Measurements from ENCODE around the gene ARPIN. TPM values are rescaled to one million over a fixed set of nuclear protein-coding genes. Genes with fewer than 3 reads are reported as not detected.

The ARPIN gene
- total and polyA plus RNA-seq, 9 of the 15 experiments (the other 6 are each of a cell fraction or from before 2014, with no cell fraction given): not detected

- TF ChIP-seq ZBTB43 (CRISPR knock-in tag; IDR thresholded peaks at IDR 0.05): peak; percentile 63; the same call in 1 of the 2 replicates
- TF ChIP-seq ZNF197 (CRISPR knock-in tag; IDR thresholded peaks at IDR 0.05; ENCODE audit: low read depth): 0 out of 2 replicates have a peak, but pooled peaks have one; percentile 68
- 0 out of 2 replicates have a peak, but pooled peaks have one; percentile 4 for TF ChIP-seq MEF2A (IDR thresholded peaks at IDR 0.05; ENCODE audit: control insufficient read depth, low read depth, low read length)
- TF ChIP-seq PML (IDR thresholded peaks at IDR 0.05; ENCODE audit: low read length): no peak; the same call in 1 of the 2 replicates
- TF ChIP-seq SIN3A (IDR thresholded peaks at IDR 0.05; ENCODE audit: borderline replicate concordance in 2 of 2, control insufficient read depth in 1 of 2, low read depth in 2 of 2, low read length in 2 of 2): 0 out of 4 replicates have a peak, but pooled peaks of 1 of the 2 experiments have one; percentile 80
- TF ChIP-seq E2F5 (CRISPR knock-in tag; IDR thresholded peaks at IDR 0.05): peak; percentile 78; the same call in 1 of the 2 replicates
- no peak for TF ChIP-seq ZNF740 (CRISPR knock-in tag; IDR thresholded peaks at IDR 0.05)
- no peak for TF ChIP-seq ZNF740 (tag; IDR thresholded peaks at IDR 0.05)
- TF ChIP-seq SRF (CRISPR knock-in tag; IDR thresholded peaks at IDR 0.05): peak in 1 of 2 experiments; percentile 54; a peak in 1 of 4 replicates
- TF ChIP-seq BCL6 (CRISPR knock-in tag; IDR thresholded peaks at IDR 0.05): no peak
- TF ChIP-seq GATAD2A (IDR thresholded peaks at IDR 0.05): 0 out of 2 replicates have a peak, but pooled peaks have one; percentile 5
- TF ChIP-seq RNF219 (CRISPR knock-in tag; IDR thresholded peaks at IDR 0.05): no peak
- peak; percentile 86 for TF ChIP-seq NFRKB (IDR thresholded peaks at IDR 0.05; ENCODE audit: low read depth)
- no peak for TF ChIP-seq HES1 (IDR thresholded peaks at IDR 0.05; ENCODE audit: low read depth)
- no peak for TF ChIP-seq SMARCB1 (IDR thresholded peaks at IDR 0.05; ENCODE audit: insufficient read length, low read depth)
- TF ChIP-seq FOXO4 (CRISPR knock-in tag; IDR thresholded peaks at IDR 0.05): no peak
- TF ChIP-seq FOXP1 (CRISPR knock-in tag; IDR thresholded peaks at IDR 0.05): peak; percentile 97
Measured at GRCh38 chr15:89893696-89894447, 18.9 kb downstream of the ARPIN start, which contains the start of gene AP3S2 (continued).
